ENCODE data around the gene MRO. TPM values are rescaled to one million over a fixed set of nuclear protein-coding genes. Genes with fewer than 3 reads are reported as not detected.

Gene MRO
- total RNA-seq (2021; ENCODE audit: unreplicated experiment) (not detected), Bru-seq, nascent RNA (percentile 3 among the genes with signal in this experiment), BruChase-seq, experiment 1, labeled RNA remaining after a 2-hour chase (percentile 3 among the genes with signal in this experiment), BruChase-seq, experiment 2, labeled RNA remaining after a 6-hour chase (percentile 4 among the genes with signal in this experiment)
- polyA plus RNA-seq (2012; ENCODE audit: insufficient read length) = not detected
- long read RNA-seq = 0 reads

DNA sequence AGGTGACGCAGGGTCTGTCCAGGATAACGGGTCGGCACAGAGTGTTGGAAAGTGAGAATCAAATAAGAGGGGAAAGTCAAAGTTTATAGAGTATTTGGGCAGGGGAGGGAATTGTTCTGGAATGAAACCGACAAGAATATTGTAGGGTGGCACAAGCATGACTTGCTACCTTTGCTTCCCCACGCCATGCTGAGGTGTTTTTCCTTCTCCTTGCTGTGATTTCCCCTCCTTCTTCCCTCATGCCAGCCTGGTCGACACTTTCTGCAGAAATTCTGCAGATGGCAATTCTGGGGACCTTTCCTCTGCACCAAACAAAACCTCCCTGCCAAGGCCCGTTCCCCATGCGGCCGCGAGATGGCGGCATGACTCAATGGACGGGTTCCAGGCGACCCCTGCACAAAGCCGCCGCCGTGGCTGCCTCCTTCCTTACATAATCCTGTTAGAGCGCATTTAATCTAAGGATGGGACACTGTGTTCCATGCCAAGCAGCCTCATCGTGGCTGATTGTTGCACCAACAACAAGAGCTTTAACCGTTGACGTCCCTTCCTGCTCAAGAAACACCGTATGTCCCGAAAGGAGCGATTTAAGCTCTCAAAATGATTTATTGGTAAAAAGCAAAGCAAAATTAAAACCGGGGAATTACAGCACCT, at the start of gene MRO:
TSS of gene MRO (minus strand) at position 289 of the 651 bp plus-strand sequence. CDS start 10,616 bp downstream, outside the sequence.
- BruUV-seq (replicated peaks) = no TSS peak
- no peaks in the 10 kb centered on the region for H3K4me1 ChIP-seq (ENCODE audit: control insufficient read depth, insufficient read depth, low read length)
- DNase-seq (ENCODE audit: low read depth, low spot score) (peak; percentile 41), ATAC-seq (peak; percentile 97)
- in situ Hi-C loops (cut with HindIII; ENCODE audit: low pct_unique_long_range_greater_than_20kb, low sequenced_read_pairs) = no loop called here
- peak within 1 kb of the TSS; percentile 27 to 51 for H3K4me3 ChIP-seq (ENCODE audit: low read depth in 2 of 2, low read length in 2 of 2)
- H3K27ac ChIP-seq (ENCODE audit: low read length) = no peak within 1 kb of the TSS
- H3K36me3 ChIP-seq (ENCODE audit: control insufficient read depth, insufficient read depth, low read length) = no peaks in the 10 kb centered on the region
- intact Hi-C loops (cut with micrococcal nuclease; ENCODE audit: unreplicated experiment) = loop anchor here (2.0 kb wide), 2 partner anchors 47 to 231 kb away; no protein-coding TSS in a partner anchor
- CTCF ChIA-PET = no interaction called here
- POLR2A ChIA-PET = no interaction called here
- no peaks in the 10 kb centered on the region for H3K9me3 ChIP-seq (ENCODE audit: control insufficient read depth, insufficient read depth, low read depth, low read length)
- no peaks in the 10 kb centered on the region for H3K27me3 ChIP-seq (ENCODE audit: control insufficient read depth, insufficient read depth, low read length)
- TF ChIP-seq POLR2AphosphoS5 (IDR thresholded peaks at IDR 0.05; ENCODE audit: low read depth, low read length) (no peak), CTCF (IDR thresholded peaks at IDR 0.05) (peak; percentile 79)

DNA sequence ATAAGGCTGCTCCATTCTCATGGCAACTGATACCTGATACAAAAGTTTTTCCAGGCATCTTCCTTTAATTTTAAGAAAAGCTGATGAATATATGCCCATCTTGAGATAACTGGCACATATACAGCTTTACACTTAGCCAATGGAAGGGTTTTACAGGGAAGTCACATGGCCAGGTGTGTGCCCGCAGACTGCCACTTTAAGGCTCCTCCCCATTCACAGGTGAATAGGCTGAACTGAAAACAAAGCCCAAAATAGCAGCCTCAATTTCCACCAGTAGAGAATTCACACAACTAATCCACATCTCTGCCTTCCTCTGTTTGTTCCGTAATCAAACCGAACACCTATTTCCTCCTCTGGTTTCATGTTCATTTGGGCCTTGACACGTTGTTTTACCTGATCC, 49.3 kb upstream of the MRO start:
- no TSS peak for BruUV-seq (replicated peaks)
- H3K9me3 ChIP-seq (ENCODE audit: control insufficient read depth, insufficient read depth, low read depth, low read length) = no peaks in the 10 kb centered on the region
- POLR2A ChIA-PET = no interaction called here
- no peaks in the 10 kb centered on the region for H3K27me3 ChIP-seq (ENCODE audit: control insufficient read depth, insufficient read depth, low read length)
- no peaks in the 10 kb centered on the region; the same call in 1 of the 2 replicates for H3K4me1 ChIP-seq (ENCODE audit: control insufficient read depth, insufficient read depth, low read length)
- ATAC-seq (no peak), DNase-seq (ENCODE audit: low read depth, low spot score) (no peak)
- no peak overlapping the region for H3K4me3 ChIP-seq (ENCODE audit: low read depth in 2 of 2, low read length in 2 of 2)
- in situ Hi-C loops (cut with HindIII; ENCODE audit: low pct_unique_long_range_greater_than_20kb, low sequenced_read_pairs) (no loop called here), intact Hi-C loops (cut with micrococcal nuclease; ENCODE audit: unreplicated experiment) (no loop called here)
- H3K36me3 ChIP-seq (ENCODE audit: control insufficient read depth, insufficient read depth, low read length) = no peaks in the 10 kb centered on the region
- CTCF ChIA-PET = no interaction called here
- TF ChIP-seq, protein P1, sequence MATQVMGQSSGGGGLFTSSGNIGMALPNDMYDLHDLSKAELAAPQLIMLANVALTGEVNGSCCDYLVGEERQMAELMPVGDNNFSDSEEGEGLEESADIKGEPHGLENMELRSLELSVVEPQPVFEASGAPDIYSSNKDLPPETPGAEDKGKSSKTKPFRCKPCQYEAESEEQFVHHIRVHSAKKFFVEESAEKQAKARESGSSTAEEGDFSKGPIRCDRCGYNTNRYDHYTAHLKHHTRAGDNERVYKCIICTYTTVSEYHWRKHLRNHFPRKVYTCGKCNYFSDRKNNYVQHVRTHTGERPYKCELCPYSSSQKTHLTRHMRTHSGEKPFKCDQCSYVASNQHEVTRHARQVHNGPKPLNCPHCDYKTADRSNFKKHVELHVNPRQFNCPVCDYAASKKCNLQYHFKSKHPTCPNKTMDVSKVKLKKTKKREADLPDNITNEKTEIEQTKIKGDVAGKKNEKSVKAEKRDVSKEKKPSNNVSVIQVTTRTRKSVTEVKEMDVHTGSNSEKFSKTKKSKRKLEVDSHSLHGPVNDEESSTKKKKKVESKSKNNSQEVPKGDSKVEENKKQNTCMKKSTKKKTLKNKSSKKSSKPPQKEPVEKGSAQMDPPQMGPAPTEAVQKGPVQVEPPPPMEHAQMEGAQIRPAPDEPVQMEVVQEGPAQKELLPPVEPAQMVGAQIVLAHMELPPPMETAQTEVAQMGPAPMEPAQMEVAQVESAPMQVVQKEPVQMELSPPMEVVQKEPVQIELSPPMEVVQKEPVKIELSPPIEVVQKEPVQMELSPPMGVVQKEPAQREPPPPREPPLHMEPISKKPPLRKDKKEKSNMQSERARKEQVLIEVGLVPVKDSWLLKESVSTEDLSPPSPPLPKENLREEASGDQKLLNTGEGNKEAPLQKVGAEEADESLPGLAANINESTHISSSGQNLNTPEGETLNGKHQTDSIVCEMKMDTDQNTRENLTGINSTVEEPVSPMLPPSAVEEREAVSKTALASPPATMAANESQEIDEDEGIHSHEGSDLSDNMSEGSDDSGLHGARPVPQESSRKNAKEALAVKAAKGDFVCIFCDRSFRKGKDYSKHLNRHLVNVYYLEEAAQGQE (IDR thresholded peaks at IDR 0.05; ENCODE audit: insufficient read depth in 1 of 2, low read depth in 2 of 2, low read length in 1 of 2) = no peak
- TF ChIP-seq SIN3A (IDR thresholded peaks at IDR 0.05; ENCODE audit: borderline replicate concordance, insufficient read depth, low read depth, low read length) (no peak), TCF7L2 (IDR thresholded peaks at IDR 0.05; ENCODE audit: low read depth, low read length) (no peak), CTCF (IDR thresholded peaks at IDR 0.05) (no peak), POLR2AphosphoS5 (IDR thresholded peaks at IDR 0.05; ENCODE audit: low read depth, low read length) (no peak)
- H3K27ac ChIP-seq (ENCODE audit: low read length) = no peak overlapping the region
